HG02588 (cell line): ENCODE data around the gene RYR2.

Experiments
- ATAC-seq: cut with Tn5 transposase; IDR thresholded peaks from one replicate; pipeline ENCODE4 v1.9.1; 2021; ENCODE audit warnings: mild to moderate bottlenecking, moderate library complexity; ENCODE audit not compliant: unreplicated experiment

RYR2 gene

DNA sequence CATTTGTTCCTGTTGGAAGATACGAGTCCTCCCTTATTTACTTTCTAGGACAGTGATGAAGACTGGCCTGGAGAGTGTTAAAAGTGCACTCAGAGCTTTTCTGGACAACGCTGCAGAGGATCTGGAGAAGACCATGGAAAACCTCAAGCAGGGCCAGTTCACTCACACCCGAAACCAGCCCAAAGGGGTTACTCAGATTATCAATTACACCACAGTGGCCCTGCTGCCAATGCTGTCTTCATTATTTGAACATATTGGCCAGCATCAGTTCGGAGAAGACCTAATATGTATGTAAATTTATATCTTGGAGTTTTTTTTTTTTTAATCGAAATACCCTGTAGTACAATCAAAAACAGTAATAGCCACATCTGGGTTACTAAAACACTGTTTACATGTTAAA is 658.2 kb downstream of the RYR2 start:
- ATAC-seq = no peak

- ATAC-seq = no peak
Observed at GRCh38 chr1:237701534-237701933, 659.5 kb downstream of the RYR2 start.

DNA sequence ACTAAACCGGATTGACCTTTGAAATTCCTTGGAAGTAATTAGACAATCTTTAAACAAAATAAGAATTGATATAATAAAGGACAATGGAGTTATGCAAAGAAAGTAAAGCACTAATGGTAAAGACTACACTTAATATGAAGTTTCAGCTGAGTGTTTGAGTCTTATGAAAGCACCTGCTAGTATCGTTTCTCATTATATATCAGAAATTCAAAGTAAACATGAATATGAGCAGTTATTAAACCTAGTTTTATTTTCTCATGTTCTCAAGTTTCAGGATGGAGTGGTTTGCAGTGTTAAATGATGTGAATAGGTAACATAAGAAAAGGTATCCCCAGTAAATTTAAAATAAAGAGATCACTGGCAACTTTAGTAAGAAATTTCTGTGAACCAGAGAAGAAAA is 660.2 kb downstream of the RYR2 start:
- ATAC-seq = no peak

DNA sequence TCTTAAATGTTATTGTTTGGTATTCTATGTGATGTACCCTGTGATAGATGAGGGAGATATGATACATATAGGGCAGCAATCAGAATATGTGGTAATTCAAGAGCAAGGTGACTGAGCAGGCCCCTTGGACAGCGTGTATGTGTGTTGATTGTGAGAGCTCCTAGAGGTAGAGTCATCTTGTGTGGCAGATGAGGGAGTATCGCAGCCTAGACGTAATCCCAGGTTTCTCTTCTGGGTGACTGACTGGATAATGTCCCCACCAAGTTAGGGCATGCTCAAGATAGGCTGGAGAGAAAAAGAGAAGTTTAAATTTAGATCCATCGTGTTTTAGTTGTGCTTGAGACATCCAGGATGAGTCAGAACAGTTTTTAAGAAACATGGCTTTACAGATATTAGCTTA is 663.5 kb downstream of the RYR2 start:
- no peak for ATAC-seq

DNA sequence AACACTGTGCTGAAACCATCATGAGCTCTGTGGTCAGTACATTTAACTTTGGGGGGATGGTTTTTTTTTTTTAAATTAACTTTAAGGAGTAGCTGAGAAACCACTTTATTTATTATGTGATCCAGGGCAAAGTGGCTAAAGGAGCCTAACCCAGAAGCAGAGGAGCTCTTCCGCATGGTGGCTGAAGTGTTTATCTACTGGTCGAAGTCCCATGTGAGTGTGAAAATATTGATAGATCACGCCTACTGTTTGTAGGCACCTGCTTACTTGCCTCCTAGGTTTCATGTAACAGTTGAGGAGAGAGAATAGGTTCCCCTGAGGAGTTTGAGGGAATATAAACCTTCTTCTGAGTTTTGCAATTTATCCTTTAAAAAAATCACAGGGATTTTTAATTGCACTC is 667.4 kb downstream of the RYR2 start:
- ATAC-seq = no peak

- ATAC-seq = no peak
Observed at GRCh38 chr1:237711281-237711680, 669.3 kb downstream of the RYR2 start.

GRCh38 chr1:237712082-237712481 is 670.1 kb downstream of the RYR2 start:
- no peak for ATAC-seq

GRCh38 chr1:237712586-237713157 is 670.7 kb downstream of the RYR2 start:
- no peak for ATAC-seq

DNA sequence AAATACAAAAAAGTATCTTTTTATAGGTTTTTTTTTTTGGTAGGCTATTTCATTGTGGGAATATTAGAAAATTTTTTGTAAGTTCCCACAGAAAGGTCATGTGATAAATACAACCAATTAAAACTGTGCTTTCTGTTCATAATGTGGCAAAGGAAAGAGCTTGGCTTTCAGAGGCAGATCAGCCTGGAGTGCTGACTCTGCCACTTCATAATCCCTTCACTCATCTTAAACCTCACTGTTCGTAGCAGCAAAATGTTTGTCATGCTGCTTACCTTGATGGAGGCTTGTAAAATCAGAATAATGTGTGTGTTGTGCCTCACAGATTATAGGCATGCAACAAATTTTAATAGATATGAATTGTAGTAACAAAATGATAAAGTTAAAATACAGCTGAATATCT is 671.9 kb downstream of the RYR2 start:
- no peak for ATAC-seq

- ATAC-seq = no peak
Observed at GRCh38 chr1:237717106-237717505, 675.1 kb downstream of the RYR2 start.

DNA sequence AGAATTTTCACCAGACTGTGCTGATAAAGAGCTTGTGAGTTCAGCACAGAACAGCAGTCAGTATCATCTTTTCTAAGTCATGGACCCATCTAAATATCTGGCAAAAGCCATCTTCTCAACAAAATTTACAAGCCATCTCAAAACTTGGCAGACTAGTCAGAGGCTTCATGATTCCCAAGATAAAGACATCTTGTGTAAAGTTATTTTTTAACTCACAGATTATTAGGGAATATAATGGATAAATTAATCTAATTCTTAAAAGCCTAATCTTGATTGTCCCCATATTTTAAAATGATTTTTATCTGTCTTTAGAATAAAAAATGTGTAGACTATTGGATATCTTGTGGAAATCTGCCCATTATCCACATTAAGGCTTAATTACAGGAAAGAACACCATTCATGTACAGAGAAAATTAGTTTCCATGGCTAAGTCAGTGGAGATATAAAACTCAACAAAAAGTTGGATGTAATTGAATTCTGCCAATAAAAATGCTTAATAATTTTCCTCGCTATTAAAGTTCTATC is 688.9 kb downstream of the RYR2 start:
- no peak for ATAC-seq

- no peak for ATAC-seq
Observed at GRCh38 chr1:237732657-237733056, 690.7 kb downstream of the RYR2 start.

GRCh38 chr1:237736372-237737029 is 694.5 kb downstream of the RYR2 start:
- no peak for ATAC-seq

DNA sequence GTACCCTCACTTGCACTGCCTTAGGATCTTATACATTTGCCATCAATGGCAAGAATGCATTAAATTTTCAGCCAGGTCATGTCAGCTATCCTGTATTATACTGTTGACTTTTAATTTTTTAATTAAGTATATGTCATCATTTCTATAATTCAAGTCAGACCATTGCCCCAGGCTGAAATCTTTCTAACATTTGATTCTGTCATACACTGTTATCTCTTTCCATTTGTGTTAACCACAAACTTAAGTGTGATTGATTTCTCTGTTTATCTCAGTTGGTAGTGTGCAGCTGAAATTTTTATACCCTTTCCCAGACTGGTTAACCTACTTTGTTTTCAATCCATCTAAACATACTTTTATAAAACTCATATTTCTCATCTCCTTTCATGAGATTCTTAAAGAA is 695.5 kb downstream of the RYR2 start:
- ATAC-seq = no peak

DNA sequence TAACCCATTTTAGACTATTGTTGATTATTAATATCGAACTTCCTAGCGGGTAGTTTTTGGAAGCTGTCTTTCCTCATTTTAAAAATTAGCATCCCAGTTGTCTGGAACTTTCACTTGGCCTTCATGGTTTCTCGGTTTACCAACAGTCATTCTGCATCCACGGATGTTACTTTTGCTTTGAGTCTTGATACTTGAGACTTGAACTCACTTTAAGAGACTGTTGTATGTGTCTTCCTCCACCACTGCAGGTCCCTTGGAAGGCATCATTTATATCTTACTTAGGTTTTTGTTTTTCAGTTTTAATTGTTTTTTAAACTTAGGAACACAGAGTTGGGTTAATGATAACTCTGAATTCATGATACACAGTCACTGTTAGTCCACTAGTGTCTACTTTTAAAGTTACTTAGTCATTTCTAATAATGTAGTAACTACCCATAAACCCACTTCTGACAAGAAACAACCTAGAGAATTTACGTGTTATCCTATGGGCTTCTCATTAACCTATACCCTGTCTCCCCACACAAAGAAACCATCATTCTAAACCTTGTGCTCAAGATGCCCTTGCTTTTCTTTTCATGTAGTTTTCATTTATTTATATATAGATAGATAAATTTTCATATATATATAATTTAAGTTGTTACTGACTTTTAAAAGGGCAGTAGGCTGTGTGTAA is 696.1 kb downstream of the RYR2 start:
- ATAC-seq = no peak

DNA sequence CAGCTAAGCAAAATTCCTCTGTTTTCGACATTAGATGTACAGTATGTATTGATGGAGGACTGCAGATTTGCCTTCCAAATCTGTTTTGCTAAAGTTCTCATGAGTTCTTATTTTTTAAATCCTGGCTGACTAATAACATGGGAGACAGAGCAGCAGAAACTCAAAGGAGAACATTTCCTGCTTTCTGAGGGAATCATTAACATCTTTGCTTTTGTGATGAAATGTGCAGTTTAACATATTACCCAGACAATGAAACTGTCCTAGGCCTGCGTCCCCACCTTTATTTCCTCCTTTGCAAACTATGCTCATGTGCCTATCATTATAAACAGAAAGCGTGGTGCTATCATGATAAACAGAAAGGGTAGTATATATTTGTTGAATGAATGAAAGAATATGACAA is 698.9 kb downstream of the RYR2 start:
- ATAC-seq = no peak

GRCh38 chr1:237745545-237745944 is 703.6 kb downstream of the RYR2 start:
- ATAC-seq = no peak

GRCh38 chr1:237748171-237748960 is 706.4 kb downstream of the RYR2 start:
- ATAC-seq = no peak

DNA sequence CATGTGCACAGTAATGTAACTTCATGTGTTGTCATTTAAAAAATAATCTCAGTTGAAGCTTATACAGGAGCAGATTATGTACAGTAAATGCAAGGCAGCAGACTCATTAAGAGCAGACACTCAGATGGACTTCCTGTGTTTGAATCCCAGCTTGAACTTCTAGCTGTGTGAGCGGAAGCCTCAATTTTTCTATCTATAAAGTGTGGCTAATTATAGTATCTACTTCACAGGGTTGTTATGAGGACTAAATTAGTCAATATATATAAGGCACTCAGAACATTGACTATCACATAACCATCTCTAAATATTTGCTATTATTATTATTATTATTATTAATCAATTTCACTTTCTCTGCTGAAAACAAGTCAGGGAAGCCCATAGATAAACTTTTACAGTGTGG is 707.1 kb downstream of the RYR2 start:
- no peak for ATAC-seq

GRCh38 chr1:237751090-237751489 is 709.1 kb downstream of the RYR2 start:
- no peak for ATAC-seq

GRCh38 chr1:237754627-237755026 is 712.6 kb downstream of the RYR2 start:
- no peak for ATAC-seq
